Astrocyte of the spinal cord (primary cell): ENCODE measurements around the gene CLCN6.

Experiments
- DNase-seq: peaks from one replicate; pipeline ENCODE4 v3.0.0; 2011; ENCODE audit warnings: low read depth, low spot score
- H3K4me3 ChIP-seq: 2 replicates; pipeline ENCODE4 v1.5.1; 2011; ENCODE audit warnings: low read depth, mild to moderate bottlenecking, low read length, moderate library complexity
- in situ Hi-C: cut with HindIII; loops from 2 replicates; pipeline ENCODE4 v1.10.0; 2017; ENCODE audit warnings: low sequenced_read_pairs
- TF ChIP-seq, protein P1 (sequence below): IDR thresholded peaks from 2 replicates; pipeline ENCODE4 v1.5.1; 2012; ENCODE audit warnings: low read depth, mild to moderate bottlenecking, low read length, inconsistent platforms

CLCN6 gene

DNA sequence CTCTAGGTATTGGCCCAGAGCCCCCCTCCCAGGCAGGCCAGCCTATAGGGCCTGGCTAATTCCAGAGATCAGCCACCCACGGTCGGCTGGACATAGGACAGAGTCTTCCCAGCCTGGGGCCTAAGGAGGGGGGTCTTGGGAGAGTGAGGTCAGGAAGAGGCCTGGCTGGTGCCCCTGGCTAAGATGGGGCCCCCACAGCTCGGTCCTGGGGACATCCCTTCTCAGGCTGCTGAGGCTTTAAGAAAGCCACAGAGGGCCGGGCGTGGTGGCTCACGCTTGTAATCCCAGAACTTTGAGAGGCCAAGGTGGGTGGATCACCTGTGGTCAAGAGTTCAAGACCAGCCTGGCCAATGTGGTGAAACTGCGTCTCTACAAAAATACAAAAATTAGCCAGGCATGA, 41.5 kb upstream of the CLCN6 start:
- no peak overlapping the region for H3K4me3 ChIP-seq
- in situ Hi-C loops = no loop called here
- TF ChIP-seq, protein P1, sequence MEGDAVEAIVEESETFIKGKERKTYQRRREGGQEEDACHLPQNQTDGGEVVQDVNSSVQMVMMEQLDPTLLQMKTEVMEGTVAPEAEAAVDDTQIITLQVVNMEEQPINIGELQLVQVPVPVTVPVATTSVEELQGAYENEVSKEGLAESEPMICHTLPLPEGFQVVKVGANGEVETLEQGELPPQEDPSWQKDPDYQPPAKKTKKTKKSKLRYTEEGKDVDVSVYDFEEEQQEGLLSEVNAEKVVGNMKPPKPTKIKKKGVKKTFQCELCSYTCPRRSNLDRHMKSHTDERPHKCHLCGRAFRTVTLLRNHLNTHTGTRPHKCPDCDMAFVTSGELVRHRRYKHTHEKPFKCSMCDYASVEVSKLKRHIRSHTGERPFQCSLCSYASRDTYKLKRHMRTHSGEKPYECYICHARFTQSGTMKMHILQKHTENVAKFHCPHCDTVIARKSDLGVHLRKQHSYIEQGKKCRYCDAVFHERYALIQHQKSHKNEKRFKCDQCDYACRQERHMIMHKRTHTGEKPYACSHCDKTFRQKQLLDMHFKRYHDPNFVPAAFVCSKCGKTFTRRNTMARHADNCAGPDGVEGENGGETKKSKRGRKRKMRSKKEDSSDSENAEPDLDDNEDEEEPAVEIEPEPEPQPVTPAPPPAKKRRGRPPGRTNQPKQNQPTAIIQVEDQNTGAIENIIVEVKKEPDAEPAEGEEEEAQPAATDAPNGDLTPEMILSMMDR = no peak
- DNase-seq = no peak

DNA sequence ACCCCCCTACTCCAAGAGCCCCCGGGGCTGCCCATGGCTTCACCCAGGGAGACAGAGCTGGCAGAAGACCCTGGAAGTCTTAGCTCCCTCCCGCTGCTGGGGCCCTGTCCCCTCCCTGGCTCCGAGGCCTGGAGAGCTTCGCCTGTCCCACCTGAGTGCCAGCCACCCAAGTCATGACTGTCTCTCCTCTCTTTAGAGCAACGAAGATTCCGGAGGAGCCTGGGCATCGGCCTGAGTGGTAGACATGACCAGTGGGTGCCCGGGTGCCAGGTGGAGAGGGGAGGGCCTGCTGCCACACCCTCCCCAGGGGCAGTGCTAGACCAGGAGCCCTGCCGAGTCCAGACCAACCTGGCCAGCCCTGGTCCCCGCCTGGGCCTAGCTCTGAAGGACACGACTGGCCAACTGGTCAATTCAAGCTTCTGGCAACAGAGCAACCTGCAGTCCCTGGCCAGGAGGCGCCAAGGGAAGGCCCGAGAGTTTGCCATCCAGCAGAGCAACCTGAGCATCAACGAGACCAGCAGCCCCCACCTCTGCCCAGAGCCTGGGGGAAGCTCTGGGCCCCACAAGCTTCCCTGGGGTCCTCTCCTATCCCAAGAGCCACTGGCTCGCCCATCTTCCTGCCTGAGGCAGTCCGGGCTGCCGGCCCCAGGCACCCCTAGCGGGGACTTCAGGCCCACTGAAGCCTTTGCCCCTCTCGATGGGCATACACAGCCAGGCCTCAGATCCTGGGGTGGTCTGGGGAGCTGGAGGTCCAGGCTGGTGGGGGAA, 40.1 kb upstream of the CLCN6 start:
- TF ChIP-seq, protein P1 = no peak
- in situ Hi-C loops = no loop called here

GRCh38 chr1:11766429-11766776, 39.6 kb upstream of the CLCN6 start:
- no peak for DNase-seq
- H3K4me3 ChIP-seq = no peak overlapping the region
- TF ChIP-seq, protein P1 = no peak
- in situ Hi-C loops = no loop called here

More for the DNA sequence above, 40.1 kb upstream of the CLCN6 start:
- H3K4me3 ChIP-seq = no peak overlapping the region
- no peak for DNase-seq

DNA sequence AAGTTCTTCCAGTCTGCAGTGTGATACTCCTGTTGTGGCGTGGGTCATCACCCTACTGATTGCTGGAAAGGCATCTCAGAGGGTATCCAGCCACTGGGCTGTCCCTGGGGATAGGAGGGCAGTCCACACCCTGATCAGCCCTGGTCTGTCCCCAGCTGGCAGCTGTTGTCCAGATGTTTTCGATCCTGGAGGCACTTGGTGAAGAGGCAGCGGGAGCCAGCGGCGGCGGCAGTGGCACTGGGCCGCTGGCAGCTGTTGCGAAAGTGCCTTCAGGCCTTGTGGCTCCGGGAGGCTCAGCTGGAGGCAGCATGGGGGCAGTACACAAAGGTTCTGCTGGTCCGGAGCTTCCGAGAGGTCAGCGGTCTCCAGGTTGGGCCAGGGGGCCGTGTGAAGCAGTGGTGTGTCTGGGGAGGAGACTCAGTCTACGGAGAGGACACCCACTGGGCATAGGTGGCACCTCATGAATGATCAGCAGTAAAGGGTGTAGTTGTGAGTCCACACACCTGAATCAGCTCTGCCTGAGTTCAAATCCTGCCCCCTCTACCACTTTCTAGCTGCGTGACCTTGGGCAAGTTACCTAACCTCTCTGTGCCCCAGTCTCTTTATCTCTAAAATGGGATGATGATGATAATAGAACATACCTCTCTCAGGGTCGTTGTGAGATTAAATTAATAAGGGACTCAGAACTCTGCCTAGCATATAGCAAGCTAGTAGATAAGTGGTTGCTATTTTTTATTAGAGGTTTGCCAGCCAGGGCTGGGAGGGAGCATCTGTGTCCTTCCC, 37.9 kb upstream of the CLCN6 start:
- in situ Hi-C loops = no loop called here
- no peak for DNase-seq
- H3K4me3 ChIP-seq = no peak overlapping the region
- TF ChIP-seq, protein P1 = no peak

DNA sequence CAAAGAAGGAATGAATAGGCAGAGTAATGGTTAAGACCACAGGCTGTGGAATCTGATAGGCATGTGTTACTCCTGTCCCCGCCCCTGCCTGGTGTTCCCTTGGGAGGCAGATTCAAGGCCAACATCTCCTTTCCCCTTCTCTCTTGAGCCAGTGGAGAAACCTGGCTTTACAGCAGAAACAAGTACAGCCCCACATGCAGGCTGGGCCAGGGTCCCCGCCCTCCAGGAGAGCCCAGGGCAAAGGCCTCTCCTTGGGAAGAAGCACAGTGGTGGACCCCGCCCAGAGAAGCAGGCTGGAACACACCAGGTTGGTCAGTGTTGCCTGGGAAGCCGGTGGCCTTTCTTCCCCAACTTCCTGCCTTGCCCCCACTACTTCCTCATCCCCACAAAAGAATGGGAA, 37.2 kb upstream of the CLCN6 start:
- in situ Hi-C loops = no loop called here
- TF ChIP-seq, protein P1 = no peak

GRCh38 chr1:11769274-11769673, 36.7 kb upstream of the CLCN6 start:
- in situ Hi-C loops = no loop called here
- no peak overlapping the region for H3K4me3 ChIP-seq
- TF ChIP-seq, protein P1 = no peak
- DNase-seq = no peak

More for the DNA sequence above, 37.2 kb upstream of the CLCN6 start:
- no peak for DNase-seq
- no peak overlapping the region for H3K4me3 ChIP-seq
